Measurements from ENCODE around the gene ASIC1. TPM values are rescaled to one million over a fixed set of nuclear protein-coding genes. Genes with fewer than 3 reads are reported as not detected.

The ASIC1 gene
- polyA plus RNA-seq, 1 experiment = 7.0 TPM

DNA sequence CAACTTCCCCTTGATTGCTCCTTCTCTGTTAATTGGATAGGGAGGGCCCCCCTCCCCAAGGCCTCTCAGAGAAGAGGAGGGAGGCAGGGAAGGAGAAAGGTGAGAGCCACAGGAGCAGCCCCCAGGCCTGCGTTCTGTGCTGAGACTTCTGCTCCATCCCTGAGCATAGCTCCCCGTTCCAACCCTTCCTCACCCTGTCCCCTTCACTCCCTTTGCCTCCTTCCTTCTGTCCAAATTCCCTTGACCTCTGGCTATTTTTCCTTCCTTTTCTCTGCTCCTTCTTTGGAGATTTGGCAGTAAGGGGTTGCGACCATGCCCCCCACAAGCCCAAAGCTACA is 788 bp upstream of the ASIC1 start:
- POLR2A ChIA-PET = no interaction called here
- CTCF ChIA-PET = interaction anchor here (0.7 to 10.7 kb wide), 31 partner anchors 9 to 565 kb away, joined by 3 to 301 read pairs (median 5); partner anchors contain the start of genes AQP5, AQP6 and RACGAP1
- no peak for DNase-seq (ENCODE audit: low read depth)
- peak overlapping the region; percentile 54 for H3K4me3 ChIP-seq (ENCODE audit: low read depth, low read length)
- no peaks in the 10 kb centered on the region for H3K36me3 ChIP-seq (ENCODE audit: control insufficient read depth, insufficient read depth, low read length)
- TF ChIP-seq, protein P1, sequence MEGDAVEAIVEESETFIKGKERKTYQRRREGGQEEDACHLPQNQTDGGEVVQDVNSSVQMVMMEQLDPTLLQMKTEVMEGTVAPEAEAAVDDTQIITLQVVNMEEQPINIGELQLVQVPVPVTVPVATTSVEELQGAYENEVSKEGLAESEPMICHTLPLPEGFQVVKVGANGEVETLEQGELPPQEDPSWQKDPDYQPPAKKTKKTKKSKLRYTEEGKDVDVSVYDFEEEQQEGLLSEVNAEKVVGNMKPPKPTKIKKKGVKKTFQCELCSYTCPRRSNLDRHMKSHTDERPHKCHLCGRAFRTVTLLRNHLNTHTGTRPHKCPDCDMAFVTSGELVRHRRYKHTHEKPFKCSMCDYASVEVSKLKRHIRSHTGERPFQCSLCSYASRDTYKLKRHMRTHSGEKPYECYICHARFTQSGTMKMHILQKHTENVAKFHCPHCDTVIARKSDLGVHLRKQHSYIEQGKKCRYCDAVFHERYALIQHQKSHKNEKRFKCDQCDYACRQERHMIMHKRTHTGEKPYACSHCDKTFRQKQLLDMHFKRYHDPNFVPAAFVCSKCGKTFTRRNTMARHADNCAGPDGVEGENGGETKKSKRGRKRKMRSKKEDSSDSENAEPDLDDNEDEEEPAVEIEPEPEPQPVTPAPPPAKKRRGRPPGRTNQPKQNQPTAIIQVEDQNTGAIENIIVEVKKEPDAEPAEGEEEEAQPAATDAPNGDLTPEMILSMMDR (IDR thresholded peaks at IDR 0.05; ENCODE audit: insufficient read depth, low read depth, low read length) = no peak
- peaks cover 15% of the 10 kb centered on the region for H3K27me3 ChIP-seq (ENCODE audit: control insufficient read depth, insufficient read depth, low read length)

- H3K4me3 ChIP-seq (ENCODE audit: low read depth, low read length) = peak overlapping the region; percentile 54
- ChIA-PET CTCF (interaction anchor here (0.7 to 19.9 kb wide), 6 partner anchors 10 to 91 kb away, joined by 3 to 578 read pairs (median 24); partner anchors contain the start of genes AQP5 and AQP6), POLR2A (no interaction called here)
Measured at GRCh38 chr12:50057896-50058670, 687 bp downstream of the ASIC1 start.

DNA sequence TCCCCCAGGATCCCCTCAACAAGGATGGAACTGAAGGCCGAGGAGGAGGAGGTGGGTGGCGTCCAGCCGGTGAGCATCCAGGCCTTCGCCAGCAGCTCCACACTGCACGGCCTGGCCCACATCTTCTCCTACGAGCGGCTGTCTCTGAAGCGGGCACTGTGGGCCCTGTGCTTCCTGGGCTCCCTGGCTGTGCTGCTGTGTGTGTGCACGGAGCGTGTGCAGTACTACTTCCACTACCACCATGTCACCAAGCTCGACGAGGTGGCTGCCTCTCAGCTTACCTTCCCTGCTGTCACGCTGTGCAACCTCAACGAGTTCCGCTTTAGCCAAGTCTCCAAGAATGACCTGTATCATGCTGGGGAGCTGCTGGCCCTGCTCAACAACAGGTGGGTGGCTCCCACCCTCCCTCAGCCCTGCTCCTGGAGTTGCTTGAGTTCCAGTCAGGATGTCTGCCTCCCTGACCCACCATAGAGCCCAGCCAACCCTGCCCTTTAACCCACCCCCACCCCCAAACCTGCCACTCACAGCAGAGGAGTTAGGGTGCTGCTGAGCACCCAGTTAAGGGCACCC is 1.4 kb downstream of the ASIC1 start:
- Histone ChIP-seq H3K4me3 (ENCODE audit: low read depth, low read length) (no peak overlapping the region), H3K27me3 (ENCODE audit: control insufficient read depth, insufficient read depth, low read length) (peaks cover 6% of the 10 kb centered on the region), H3K36me3 (ENCODE audit: control insufficient read depth, insufficient read depth, low read length) (no peaks in the 10 kb centered on the region)
- TF ChIP-seq, protein P1 (IDR thresholded peaks at IDR 0.05; ENCODE audit: insufficient read depth, low read depth, low read length) = no peak
- DNase-seq (ENCODE audit: low read depth) = no peak
- ChIA-PET POLR2A (no interaction called here), CTCF (interaction anchor here (0.6 to 19.9 kb wide), 7 partner anchors 9 to 195 kb away, joined by 3 to 578 read pairs (median 23); partner anchors contain the start of genes AQP5, AQP6 and COX14)

More at GRCh38 chr12:50057896-50058670, 687 bp downstream of the ASIC1 start:
- no peak for DNase-seq (ENCODE audit: low read depth)
- Histone ChIP-seq H3K27me3 (ENCODE audit: control insufficient read depth, insufficient read depth, low read length) (peaks cover 7% of the 10 kb centered on the region), H3K36me3 (ENCODE audit: control insufficient read depth, insufficient read depth, low read length) (no peaks in the 10 kb centered on the region)
- TF ChIP-seq, protein P1 (IDR thresholded peaks at IDR 0.05; ENCODE audit: insufficient read depth, low read depth, low read length) = no peak

- TF ChIP-seq, protein P1 (IDR thresholded peaks at IDR 0.05; ENCODE audit: insufficient read depth, low read depth, low read length) = no peak
- POLR2A ChIA-PET = no interaction called here
- peaks cover 6% of the 10 kb centered on the region for H3K27me3 ChIP-seq (ENCODE audit: control insufficient read depth, insufficient read depth, low read length)
- no peaks in the 10 kb centered on the region for H3K36me3 ChIP-seq (ENCODE audit: control insufficient read depth, insufficient read depth, low read length)
- CTCF ChIA-PET = interaction anchor here (0.8 to 19.9 kb wide), 7 partner anchors 8 to 92 kb away, joined by 3 to 578 read pairs (median 23); partner anchors contain the start of genes AQP5, AQP6 and COX14
- DNase-seq (ENCODE audit: low read depth) = no peak
- H3K4me3 ChIP-seq (ENCODE audit: low read depth, low read length) = no peak overlapping the region
Measured at GRCh38 chr12:50059440-50060119, 2.2 kb downstream of the ASIC1 start.

GRCh38 chr12:50060120-50060468 is 2.7 kb downstream of the ASIC1 start:
- Histone ChIP-seq H3K36me3 (ENCODE audit: control insufficient read depth, insufficient read depth, low read length) (no peaks in the 10 kb centered on the region), H3K27me3 (ENCODE audit: control insufficient read depth, insufficient read depth, low read length) (peaks cover 6% of the 10 kb centered on the region), H3K4me3 (ENCODE audit: low read depth, low read length) (no peak overlapping the region)
- TF ChIP-seq, protein P1 (IDR thresholded peaks at IDR 0.05; ENCODE audit: insufficient read depth, low read depth, low read length) = no peak
- ChIA-PET POLR2A (no interaction called here), CTCF (interaction anchor here (0.7 to 19.9 kb wide), 6 partner anchors 8 to 1983 kb away, joined by 3 to 578 read pairs (median 24); partner anchors contain the start of genes AQP5 and AQP6)
- DNase-seq (ENCODE audit: low read depth) = no peak
